Measurements from ENCODE around the gene PPP1R3A. TPM values are rescaled to one million over a fixed set of nuclear protein-coding genes. Genes with fewer than 3 reads are reported as not detected.

Gene PPP1R3A
- polyA plus RNA-seq, 2 of the 4 experiments (the other 2 are of a cell fraction) = not detected

DNA sequence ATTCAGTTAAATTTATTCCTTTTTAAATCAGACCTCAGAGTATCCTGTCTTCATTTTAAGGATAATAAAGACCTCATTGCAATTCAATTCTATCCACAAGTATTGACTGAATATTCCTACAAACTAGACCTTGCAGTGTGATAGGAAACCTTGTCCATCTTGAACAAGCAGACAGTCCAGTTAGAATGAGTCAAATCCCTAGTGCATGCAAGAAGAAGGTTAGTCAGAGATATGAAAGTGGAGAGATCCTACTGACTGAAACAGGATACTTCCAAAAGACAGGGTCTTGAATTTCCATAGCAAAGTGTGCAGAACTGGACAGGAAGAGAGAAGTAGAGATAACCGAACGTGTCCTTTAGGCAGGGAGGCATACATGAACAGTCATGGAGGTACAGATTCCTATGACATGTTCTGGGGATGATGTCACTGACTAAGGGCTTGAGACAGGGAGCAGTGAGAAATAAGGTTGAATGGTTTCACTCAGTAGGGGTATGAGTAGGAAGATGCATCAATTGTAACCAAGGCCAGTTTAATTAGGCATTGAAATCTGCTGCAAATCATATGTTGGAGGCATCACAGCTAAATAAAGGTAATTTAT, 45.2 kb downstream of the PPP1R3A start:
- ChIA-PET CTCF (no interaction called here), POLR2A (no interaction called here)
- FAIRE-seq (no peak), ATAC-seq (no peak), DNase-seq (ENCODE audit: low read depth in 1 of 2, low spot score in 1 of 2) (no peak)
- no peak overlapping the region for H3K4me3 ChIP-seq
- H3K27ac ChIP-seq = no peak overlapping the region
- no peaks in the 10 kb centered on the region for H3K4me1 ChIP-seq
- H3K9me3 ChIP-seq = no peaks in the 10 kb centered on the region
- H3K4me2 ChIP-seq = no peak overlapping the region
- TF ChIP-seq, protein P1, sequence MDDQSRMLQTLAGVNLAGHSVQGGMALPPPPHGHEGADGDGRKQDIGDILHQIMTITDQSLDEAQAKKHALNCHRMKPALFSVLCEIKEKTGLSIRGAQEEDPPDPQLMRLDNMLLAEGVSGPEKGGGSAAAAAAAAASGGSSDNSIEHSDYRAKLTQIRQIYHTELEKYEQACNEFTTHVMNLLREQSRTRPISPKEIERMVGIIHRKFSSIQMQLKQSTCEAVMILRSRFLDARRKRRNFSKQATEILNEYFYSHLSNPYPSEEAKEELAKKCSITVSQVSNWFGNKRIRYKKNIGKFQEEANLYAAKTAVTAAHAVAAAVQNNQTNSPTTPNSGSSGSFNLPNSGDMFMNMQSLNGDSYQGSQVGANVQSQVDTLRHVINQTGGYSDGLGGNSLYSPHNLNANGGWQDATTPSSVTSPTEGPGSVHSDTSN (IDR thresholded peaks at IDR 0.05) = no peak
- TF ChIP-seq ZSCAN20 (CRISPR knock-in tag; IDR thresholded peaks at IDR 0.05) (no peak), HDAC2 (IDR thresholded peaks at IDR 0.05) (no peak), TP53 (CRISPR knock-in tag; IDR thresholded peaks at IDR 0.05) (no peak), NR3C1 (IDR thresholded peaks at IDR 0.05) (no peak), MAZ (IDR thresholded peaks at IDR 0.05; ENCODE audit: borderline replicate concordance, low read depth, low read length) (no peak), MAFK (IDR thresholded peaks at IDR 0.05; ENCODE audit: partially characterized antibody) (no peak)
- 2% methylated on average over 2 of the region's 2 CpGs for WGBS (ENCODE audit: missing lambda C conversion rate)

- no peak for FAIRE-seq
- ChIA-PET POLR2A (no interaction called here), CTCF (no interaction called here)
These were observed 45.8 kb downstream of the PPP1R3A start for GRCh38 chr7:113872981-113873380.

DNA sequence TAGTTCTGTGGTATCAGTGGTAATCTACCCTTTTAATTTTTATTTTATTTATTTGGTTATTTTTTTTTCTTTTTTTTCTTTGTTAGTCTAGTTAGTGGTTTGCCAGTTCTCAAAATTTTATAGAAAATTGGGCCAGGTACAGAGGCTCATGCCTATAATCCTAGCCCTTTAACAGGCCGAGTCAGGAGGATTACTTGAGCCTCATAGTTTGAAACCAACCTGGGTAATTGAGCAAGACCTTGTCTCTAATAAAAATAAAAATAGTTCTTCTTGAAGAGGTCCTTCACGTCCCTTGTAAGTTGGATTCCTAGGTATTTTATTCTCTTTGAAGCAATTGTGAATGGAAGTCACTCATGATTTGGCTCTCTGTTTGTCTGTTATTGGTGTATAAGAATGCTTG, 51.5 kb downstream of the PPP1R3A start:
- no peaks in the 10 kb centered on the region for H3K9me3 ChIP-seq
- no peak for DNase-seq (ENCODE audit: low read depth in 1 of 2, low spot score in 1 of 2)
- ChIA-PET CTCF (no interaction called here), POLR2A (no interaction called here)
- no peak overlapping the region for H3K4me3 ChIP-seq
- WGBS (ENCODE audit: missing lambda C conversion rate) = 0% methylated on average over 2 of the region's 2 CpGs
- no peak for ATAC-seq
- no peak overlapping the region for H3K27ac ChIP-seq
- H3K4me2 ChIP-seq = no peak overlapping the region
- no peaks in the 10 kb centered on the region for H3K4me1 ChIP-seq
- no peak for FAIRE-seq
- TF ChIP-seq HOXB5 (CRISPR knock-in tag; IDR thresholded peaks at IDR 0.05) (no peak), RARB (CRISPR knock-in tag; IDR thresholded peaks at IDR 0.05) (no peak), RAD21 (conservative IDR thresholded peaks at IDR 0.05 in 1 of 2, IDR thresholded peaks at IDR 0.05 in 1 of 2) (no peak), NR3C1 (IDR thresholded peaks at IDR 0.05) (no peak), NPAS2 (CRISPR knock-in tag; IDR thresholded peaks at IDR 0.05; ENCODE audit: borderline replicate concordance) (no peak), HEYL (CRISPR knock-in tag; IDR thresholded peaks at IDR 0.05) (no peak), MAFK (IDR thresholded peaks at IDR 0.05; ENCODE audit: partially characterized antibody) (no peak), JUN (IDR thresholded peaks at IDR 0.05) (no peak), ZC3H11A (IDR thresholded peaks at IDR 0.05) (no peak), GATA3 (IDR thresholded peaks at IDR 0.05; ENCODE audit: borderline replicate concordance) (no peak), KDM5A (IDR thresholded peaks at IDR 0.05) (no peak), CBX8 (IDR thresholded peaks at IDR 0.05) (no peak), HOXA7 (CRISPR knock-in tag; IDR thresholded peaks at IDR 0.05) (no peak)
- TF ChIP-seq, protein P2, sequence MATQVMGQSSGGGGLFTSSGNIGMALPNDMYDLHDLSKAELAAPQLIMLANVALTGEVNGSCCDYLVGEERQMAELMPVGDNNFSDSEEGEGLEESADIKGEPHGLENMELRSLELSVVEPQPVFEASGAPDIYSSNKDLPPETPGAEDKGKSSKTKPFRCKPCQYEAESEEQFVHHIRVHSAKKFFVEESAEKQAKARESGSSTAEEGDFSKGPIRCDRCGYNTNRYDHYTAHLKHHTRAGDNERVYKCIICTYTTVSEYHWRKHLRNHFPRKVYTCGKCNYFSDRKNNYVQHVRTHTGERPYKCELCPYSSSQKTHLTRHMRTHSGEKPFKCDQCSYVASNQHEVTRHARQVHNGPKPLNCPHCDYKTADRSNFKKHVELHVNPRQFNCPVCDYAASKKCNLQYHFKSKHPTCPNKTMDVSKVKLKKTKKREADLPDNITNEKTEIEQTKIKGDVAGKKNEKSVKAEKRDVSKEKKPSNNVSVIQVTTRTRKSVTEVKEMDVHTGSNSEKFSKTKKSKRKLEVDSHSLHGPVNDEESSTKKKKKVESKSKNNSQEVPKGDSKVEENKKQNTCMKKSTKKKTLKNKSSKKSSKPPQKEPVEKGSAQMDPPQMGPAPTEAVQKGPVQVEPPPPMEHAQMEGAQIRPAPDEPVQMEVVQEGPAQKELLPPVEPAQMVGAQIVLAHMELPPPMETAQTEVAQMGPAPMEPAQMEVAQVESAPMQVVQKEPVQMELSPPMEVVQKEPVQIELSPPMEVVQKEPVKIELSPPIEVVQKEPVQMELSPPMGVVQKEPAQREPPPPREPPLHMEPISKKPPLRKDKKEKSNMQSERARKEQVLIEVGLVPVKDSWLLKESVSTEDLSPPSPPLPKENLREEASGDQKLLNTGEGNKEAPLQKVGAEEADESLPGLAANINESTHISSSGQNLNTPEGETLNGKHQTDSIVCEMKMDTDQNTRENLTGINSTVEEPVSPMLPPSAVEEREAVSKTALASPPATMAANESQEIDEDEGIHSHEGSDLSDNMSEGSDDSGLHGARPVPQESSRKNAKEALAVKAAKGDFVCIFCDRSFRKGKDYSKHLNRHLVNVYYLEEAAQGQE (IDR thresholded peaks at IDR 0.05) = no peak
- TF ChIP-seq, protein P3, sequence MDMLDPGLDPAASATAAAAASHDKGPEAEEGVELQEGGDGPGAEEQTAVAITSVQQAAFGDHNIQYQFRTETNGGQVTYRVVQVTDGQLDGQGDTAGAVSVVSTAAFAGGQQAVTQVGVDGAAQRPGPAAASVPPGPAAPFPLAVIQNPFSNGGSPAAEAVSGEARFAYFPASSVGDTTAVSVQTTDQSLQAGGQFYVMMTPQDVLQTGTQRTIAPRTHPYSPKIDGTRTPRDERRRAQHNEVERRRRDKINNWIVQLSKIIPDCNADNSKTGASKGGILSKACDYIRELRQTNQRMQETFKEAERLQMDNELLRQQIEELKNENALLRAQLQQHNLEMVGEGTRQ (IDR thresholded peaks at IDR 0.05) = no peak

More at GRCh38 chr7:113872981-113873380, 45.8 kb downstream of the PPP1R3A start:
- ATAC-seq (no peak), DNase-seq (ENCODE audit: low read depth in 1 of 2, low spot score in 1 of 2) (no peak)
- 64% methylated on average over 1 of the region's 1 CpG for WGBS (ENCODE audit: missing lambda C conversion rate)
- Histone ChIP-seq H3K4me3 (no peak overlapping the region), H3K4me2 (no peak overlapping the region), H3K27ac (no peak overlapping the region), H3K9me3 (no peaks in the 10 kb centered on the region), H3K4me1 (no peaks in the 10 kb centered on the region)
- TF ChIP-seq TP53 (CRISPR knock-in tag; IDR thresholded peaks at IDR 0.05) (no peak), ZSCAN20 (CRISPR knock-in tag; IDR thresholded peaks at IDR 0.05) (no peak), CHD2 (IDR thresholded peaks at IDR 0.05; ENCODE audit: low read length, partially characterized antibody) (no peak), CEBPB (IDR thresholded peaks at IDR 0.05) (no peak), MAFK (IDR thresholded peaks at IDR 0.05; ENCODE audit: partially characterized antibody) (no peak), MAX (IDR thresholded peaks at IDR 0.05) (no peak), MAZ (IDR thresholded peaks at IDR 0.05; ENCODE audit: borderline replicate concordance, low read depth, low read length) (no peak), ZC3H11A (IDR thresholded peaks at IDR 0.05) (no peak)
- TF ChIP-seq, protein P2 (IDR thresholded peaks at IDR 0.05) = no peak

All from A549 (cell line).